Subcutaneous adipose tissue (tissue), 4 donors: ENCODE data around the gene DAZAP1. TPM values are rescaled to one million over a fixed set of nuclear protein-coding genes. Genes with fewer than 3 reads are reported as not detected.

ENCODE experiments used
- CTCF ChIP-seq: fragments of 450-650 bp; IDR thresholded peaks from one replicate; pipeline ENCODE4 v1.5.1; 2016; ENCODE audit warnings: low read depth, mild to moderate bottlenecking, control low read depth, antibody characterized with exemption, moderate library complexity
- total RNA-seq, 4 donors: library from RNA; depleted of rRNA; stranded (reverse); fragments of >200 nt; gene quantifications; one replicate each; pipeline ENCODE4 v1.1.0, GENCODE V29; 2016

The DAZAP1 gene
- total RNA-seq, 4 donors from 2014 or later = 25.8 to 46.7 (median 33.6) TPM

DNA sequence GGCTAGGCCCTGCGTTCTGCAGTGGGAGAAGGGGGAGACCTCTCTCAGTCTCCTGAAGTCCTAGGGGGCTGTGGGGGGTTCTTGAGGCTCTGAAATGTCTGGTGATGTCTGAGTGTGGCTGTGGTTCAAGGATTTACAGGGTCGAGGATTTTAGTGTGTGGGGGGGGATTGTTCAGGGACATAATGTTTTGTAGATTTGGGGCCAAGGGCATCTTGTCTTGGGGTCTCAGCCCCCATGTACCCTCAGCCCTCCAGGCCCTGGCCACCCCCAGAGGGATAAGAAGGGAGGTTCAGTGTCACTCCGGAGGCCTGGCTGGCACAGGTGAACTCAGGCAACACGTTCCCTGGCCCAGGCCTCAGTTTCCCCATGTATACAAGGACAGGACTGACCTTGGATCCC is 40.1 kb downstream of the DAZAP1 start:
- no peak for TF ChIP-seq CTCF

DNA sequence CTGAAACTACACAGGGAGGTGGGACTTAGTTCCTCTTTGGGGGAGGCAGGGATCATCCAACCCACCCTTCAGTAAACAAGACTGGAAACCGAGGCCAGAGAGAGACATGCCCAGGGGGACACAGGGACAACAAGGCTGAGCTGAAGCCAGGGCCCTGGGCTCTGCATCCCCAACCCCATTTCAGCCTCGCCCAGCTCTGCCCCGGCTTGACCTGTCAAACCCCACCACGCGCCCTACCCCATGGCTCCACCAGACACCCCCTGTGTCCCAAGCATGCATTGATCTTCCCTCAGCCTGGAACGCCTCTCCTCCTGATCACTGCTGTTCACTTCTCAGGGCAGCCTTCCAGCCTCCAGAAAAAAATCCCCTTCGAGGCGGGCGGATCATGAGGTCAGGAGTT is 40.6 kb downstream of the DAZAP1 start:
- no peak for TF ChIP-seq CTCF

DNA sequence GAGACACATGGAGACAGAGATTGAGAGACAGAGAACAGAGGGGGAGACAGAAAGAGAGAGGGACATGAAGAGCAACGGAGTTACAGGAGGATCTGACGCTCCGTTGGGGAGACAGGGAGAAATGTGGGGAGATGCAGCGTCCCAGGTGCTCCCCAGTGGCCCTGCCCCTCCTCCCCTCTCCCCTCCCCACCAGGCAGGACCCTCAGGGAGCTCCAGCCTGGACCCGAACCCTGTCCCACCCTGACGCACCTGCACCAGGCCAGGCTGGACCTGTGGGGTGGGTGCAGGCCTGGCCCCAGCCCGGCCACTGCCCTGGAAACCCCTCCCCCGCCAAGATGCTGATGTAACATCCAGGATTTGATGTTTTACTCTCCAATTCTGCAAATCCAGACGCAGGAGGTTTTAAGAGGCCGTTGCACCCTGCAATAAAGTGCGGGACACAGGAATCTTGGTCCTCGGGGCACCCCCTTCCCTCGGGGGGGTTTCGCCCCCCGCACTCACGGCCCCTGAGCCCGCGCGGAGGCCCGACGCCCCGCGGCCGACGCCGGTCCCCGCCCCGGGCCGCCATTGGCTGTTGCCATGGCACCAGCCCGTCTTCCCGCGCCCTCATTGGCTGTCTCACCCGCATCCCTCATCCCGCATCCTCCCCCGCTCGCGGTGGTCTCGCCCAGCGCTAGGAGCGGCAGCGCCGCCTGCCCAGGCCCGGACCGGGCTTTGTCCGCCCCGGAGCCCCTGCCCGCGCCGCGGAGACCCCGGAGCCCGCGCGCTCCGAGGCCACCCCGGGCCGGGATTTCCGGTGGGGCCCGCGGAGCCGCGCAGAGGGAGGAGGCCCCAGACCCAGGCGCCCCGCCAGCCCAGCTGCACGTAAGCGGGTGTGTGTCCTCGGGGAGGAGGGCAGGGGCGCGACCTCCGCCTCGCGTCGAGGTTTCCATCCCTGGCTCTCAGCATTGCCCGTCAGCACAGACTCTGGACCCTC is 42.4 kb downstream of the DAZAP1 start, which contains the start of gene APC2:
TSS of gene APC2 (plus strand) at position 655 of the 976 bp plus-strand sequence. CDS start 2,881 bp downstream, outside the sequence.
- no peak for TF ChIP-seq CTCF

GRCh38 chr19:1450735-1451731 is 43.6 kb downstream of the DAZAP1 start:
- TF ChIP-seq CTCF = no peak

- TF ChIP-seq CTCF = no peak
Observed at GRCh38 chr19:1451916-1452801, 44.8 kb downstream of the DAZAP1 start.

- TF ChIP-seq CTCF = no peak
Observed at GRCh38 chr19:1452802-1453524, 45.6 kb downstream of the DAZAP1 start.
